H1 (cell line): ENCODE results near the gene C16orf90. TPM values are rescaled to one million over a fixed set of nuclear protein-coding genes. Genes with fewer than 3 reads are reported as not detected.
A peak's percentile ranks its signal among the peaks of the same experiment; 100 is the strongest.

Experiments
- CTCF ChIA-PET: fragments of 300-600 bp; sonication (Branson Sonifier 250); formaldehyde crosslinking; loops from one replicate; lab custom pipeline; 2021; ENCODE audit not compliant: partially characterized antibody; lab: Charles Lee
- POLR2A ChIA-PET: fragments of 300-600 bp; sonication (Branson Sonifier 250); formaldehyde crosslinking; loops from one replicate; lab custom pipeline; 2021; ENCODE audit warnings: inconsistent platforms; ENCODE audit not compliant: partially characterized antibody; lab: Charles Lee
- DNase-seq, 2 experiments: peaks; one replicate each; pipeline versions ENCODE4 v3.0.0 to v3.0.0-alpha.2; 2010 to 2022; ENCODE audit warnings: low spot score in 2 of 2, low read depth in 1 of 2, mixed read lengths in 1 of 2
- FAIRE-seq: peaks from 2 replicates; lab custom pipeline; 2011; peaks lifted over from hg19 to GRCh38; lab: Jason Lieb, UNC
- H2AFZ ChIP-seq: 2 replicates; pipeline ENCODE4 v1.8.1; 2012; ENCODE audit warnings: low read length, inconsistent platforms
- H2AK5ac ChIP-seq: 2 replicates; pipeline ENCODE4 v1.6.1; 2013; ENCODE audit warnings: low read depth, low read length
- H2BK120ac ChIP-seq: replicated peaks from 2 replicates; pipeline ENCODE3; 2013; ENCODE audit warnings: low read depth, low read length, inconsistent platforms
- H2BK12ac ChIP-seq: 2 replicates; pipeline ENCODE4 v1.6.1; 2013; ENCODE audit warnings: low read depth, low read length
- H2BK15ac ChIP-seq: 2 replicates; pipeline ENCODE4 v1.6.1; 2013; ENCODE audit warnings: low read length
- H2BK20ac ChIP-seq: 2 replicates; pipeline ENCODE4 v1.6.1; 2013; ENCODE audit warnings: low read length
- H2BK5ac ChIP-seq: 2 replicates; pipeline ENCODE4 v1.6.1; 2013; ENCODE audit warnings: low read depth, low read length
- H3K14ac ChIP-seq: 2 replicates; pipeline ENCODE4 v1.6.1; 2013; ENCODE audit warnings: inconsistent platforms; ENCODE audit not compliant: insufficient read length
- H3K18ac ChIP-seq: 2 replicates; pipeline ENCODE4 v1.6.1; 2013; ENCODE audit warnings: low read length; ENCODE audit errors: extremely low read depth
- H3K23ac ChIP-seq: 2 replicates; pipeline ENCODE4 v1.6.1; 2013; ENCODE audit warnings: inconsistent platforms; ENCODE audit not compliant: insufficient read length
- H3K23me2 ChIP-seq: 2 replicates; pipeline ENCODE4 v1.6.1; 2013; ENCODE audit warnings: low read depth, low read length
- H3K27ac ChIP-seq: 2 replicates; pipeline ENCODE4 v1.6.1; 2011; ENCODE audit warnings: low read depth, low read length, inconsistent platforms
- H3K27me3 ChIP-seq, 4 experiments: replicated peaks in 1 of 4; 1 replicate in 1 of 4; 2 replicates in 3 of 4; pipeline versions ENCODE4 v1.6.1 to v1.8.1; 2011 to 2013; ENCODE audit warnings: low read length in 3 of 4, mild to moderate bottlenecking in 3 of 4, inconsistent platforms in 2 of 4, mixed read lengths in 2 of 4, moderate library complexity in 1 of 4; ENCODE audit not compliant: control insufficient read depth in 3 of 4, insufficient read depth in 3 of 4; ENCODE audit errors: extremely low read depth in 1 of 4
- H3K36me3 ChIP-seq, 4 experiments: 2 replicates each; pipeline versions ENCODE4 v1.6.1 to v1.8.1; 2011 to 2013; ENCODE audit warnings: mild to moderate bottlenecking in 4 of 4, low read length in 3 of 4, moderate library complexity in 2 of 4, control low read depth in 1 of 4, inconsistent platforms in 1 of 4; ENCODE audit not compliant: insufficient read depth in 4 of 4, control insufficient read depth in 2 of 4
- H3K4ac ChIP-seq: replicated peaks from 2 replicates; pipeline ENCODE3; 2013; ENCODE audit warnings: low read length, low read depth, mixed read lengths, inconsistent platforms; ENCODE audit not compliant: insufficient read length
- H3K4me1 ChIP-seq, 4 experiments: replicated peaks in 1 of 4; 1 replicate in 1 of 4; 2 replicates in 3 of 4; pipeline versions ENCODE4 v1.6.1 to v1.8.1; 2011 to 2013; ENCODE audit warnings: low read length in 3 of 4, inconsistent platforms in 2 of 4, mixed read lengths in 1 of 4; ENCODE audit not compliant: insufficient read depth in 4 of 4, control insufficient read depth in 3 of 4
- H3K4me2 ChIP-seq, 2 experiments: 2 replicates each; pipeline versions ENCODE4 v1.6.1 to v1.8.1; 2011 to 2013; ENCODE audit warnings: low read depth in 2 of 2, low read length in 2 of 2, control low read depth in 1 of 2, inconsistent platforms in 1 of 2, mild to moderate bottlenecking in 1 of 2; ENCODE audit not compliant: insufficient read depth in 1 of 2
- H3K4me3 ChIP-seq, 4 experiments: fragments of 200-600, 300-600 bp in 1 of 4; sonication (generic), shearing (Covaris generic), sonication (Bioruptor Twin) in 1 of 4; 2 replicates each; pipeline versions ENCODE4 v1.5.1 to v1.8.1; 2011 to 2016; ENCODE audit warnings: low read length in 4 of 4, low read depth in 3 of 4, control low read depth in 2 of 4, inconsistent platforms in 2 of 4, mild to moderate bottlenecking in 2 of 4, mixed read lengths in 1 of 4, moderate library complexity in 1 of 4; ENCODE audit not compliant: insufficient read depth in 2 of 4; ENCODE audit errors: extremely low read depth in 1 of 4
- H3K56ac ChIP-seq: replicated peaks from 2 replicates; pipeline ENCODE3; 2013; ENCODE audit warnings: low read depth, mild to moderate bottlenecking, mixed read lengths, low read length, inconsistent platforms; ENCODE audit not compliant: insufficient read length
- H3K79me1 ChIP-seq: 2 replicates; pipeline ENCODE4 v1.6.1; 2013; ENCODE audit warnings: low read depth, low read length, control low read depth
- H3K79me2 ChIP-seq, 2 experiments: 2 replicates each; pipeline versions ENCODE4 v1.6.1 to v1.8.1; 2012 to 2013; ENCODE audit warnings: low read length in 2 of 2, mild to moderate bottlenecking in 2 of 2, inconsistent platforms in 1 of 2; ENCODE audit not compliant: insufficient read depth in 2 of 2, control insufficient read depth in 1 of 2
- H3K9ac ChIP-seq, 4 experiments: replicated peaks in 1 of 4; 1 replicate in 1 of 4; 2 replicates in 3 of 4; pipeline versions ENCODE4 v1.6.1 to v1.8.1; 2011 to 2013; ENCODE audit warnings: low read depth in 3 of 4, low read length in 3 of 4, control low read depth in 2 of 4, mild to moderate bottlenecking in 2 of 4, moderate library complexity in 2 of 4, inconsistent platforms in 1 of 4; ENCODE audit errors: extremely low read depth in 1 of 4
- H3K9me3 ChIP-seq, 2 experiments: 2 replicates each; pipeline versions ENCODE4 v1.6.1 to v1.8.1; 2012 to 2013; ENCODE audit warnings: mild to moderate bottlenecking in 2 of 2, moderate library complexity in 2 of 2, control low read depth in 1 of 2, inconsistent platforms in 1 of 2, low read depth in 1 of 2, low read length in 1 of 2, mixed read lengths in 1 of 2; ENCODE audit not compliant: insufficient read depth in 2 of 2
- H4K20me1 ChIP-seq, 2 experiments: replicated peaks in 1 of 2; 2 replicates each; pipeline versions ENCODE3 to v1.8.1; 2011 to 2013; ENCODE audit warnings: inconsistent platforms in 2 of 2, low read length in 2 of 2, mild to moderate bottlenecking in 1 of 2; ENCODE audit not compliant: insufficient read depth in 2 of 2, control insufficient read depth in 1 of 2
- H4K5ac ChIP-seq: 2 replicates; pipeline ENCODE4 v1.6.1; 2013; ENCODE audit warnings: low read length, low read depth, mixed read lengths, inconsistent platforms; ENCODE audit not compliant: insufficient read length
- H4K8ac ChIP-seq: 2 replicates; pipeline ENCODE4 v1.8.0; 2013; ENCODE audit warnings: mild to moderate bottlenecking, moderate library complexity, low read length, inconsistent platforms; ENCODE audit not compliant: insufficient read depth; ENCODE audit errors: extremely low read depth
- H4K91ac ChIP-seq: replicated peaks from 2 replicates; pipeline ENCODE3; 2013; ENCODE audit warnings: low read length, mixed read lengths, inconsistent platforms; ENCODE audit not compliant: insufficient read length
- CBX5 ChIP-seq: fragments of 300-800, 300-1000 bp; sonication (generic); IDR thresholded peaks from 2 replicates; pipeline ENCODE4 v1.7.1; 2016; ENCODE audit warnings: antibody characterized with exemption, low read length, low read depth
- POLR2AphosphoS5 ChIP-seq: IDR thresholded peaks from 2 replicates; pipeline ENCODE4 v1.6.1; 2011; ENCODE audit warnings: low read depth, low read length
- WGBS, 2 experiments: shearing (Covaris generic) in 1 of 2; methylation state at CpG; one replicate each; pipeline versions ENCODE4 v1.1.6 to v1.1.7; 2013 to 2015; ENCODE audit warnings: low lambda C conversion rate in 2 of 2, mixed read lengths in 2 of 2, inconsistent platforms in 1 of 2, low coverage in 1 of 2, missing lambda C conversion rate in 1 of 2; ENCODE audit not compliant: insufficient replicate concordance in 2 of 2, insufficient coverage in 1 of 2, insufficient read length in 1 of 2; ENCODE audit errors: extremely low coverage in 1 of 2, missing lambda C conversion rate in 1 of 2; 5-methylcytosine and 5-hydroxymethylcytosine counted together
- polyA plus RNA-seq, 7 experiments: library from polyadenylated mRNA; depleted of rRNA in 3 of 7; stranded (reverse) in 5 of 7; unstranded in 2 of 7; fragments of >200 nt in 5 of 7; fragments of 200-250 nt in 2 of 7; gene quantifications; 1 replicate in 5 of 7; 2 replicates in 1 of 7; 4 replicates in 1 of 7; pipeline versions ENCODE4 v1.2.1 to v1.2.3, GENCODE V29; 2011 to 2013; ENCODE audit warnings: missing spikeins in 2 of 7, mixed read lengths in 2 of 7
- total RNA-seq: library from RNA; stranded (reverse); fragmentation: NEBNext Ultra II Directional; extraction: Animal tissue kit (Norgen Biotek cat#: 25700); gene quantifications from 2 replicates; pipeline ENCODE4 v1.2.1, GENCODE V29; 2021
- TF ChIP-seq, protein P1 (sequence below), 3 experiments: IDR thresholded peaks; 1 replicate in 2 of 3; 2 replicates in 1 of 3; pipeline versions ENCODE4 v1.5.1 to v1.6.1; 2011; ENCODE audit warnings: low read length in 3 of 3, mild to moderate bottlenecking in 3 of 3, inconsistent platforms in 2 of 3, low read depth in 1 of 3, moderate library complexity in 1 of 3; ENCODE audit not compliant: insufficient read depth in 1 of 3; ENCODE audit errors: control extremely low read depth in 1 of 3

Gene C16orf90
- total and polyA plus RNA-seq, 2 of the 8 experiments (the other 6 are each of a cell fraction or from before 2014, with no cell fraction given) = not detected

DNA sequence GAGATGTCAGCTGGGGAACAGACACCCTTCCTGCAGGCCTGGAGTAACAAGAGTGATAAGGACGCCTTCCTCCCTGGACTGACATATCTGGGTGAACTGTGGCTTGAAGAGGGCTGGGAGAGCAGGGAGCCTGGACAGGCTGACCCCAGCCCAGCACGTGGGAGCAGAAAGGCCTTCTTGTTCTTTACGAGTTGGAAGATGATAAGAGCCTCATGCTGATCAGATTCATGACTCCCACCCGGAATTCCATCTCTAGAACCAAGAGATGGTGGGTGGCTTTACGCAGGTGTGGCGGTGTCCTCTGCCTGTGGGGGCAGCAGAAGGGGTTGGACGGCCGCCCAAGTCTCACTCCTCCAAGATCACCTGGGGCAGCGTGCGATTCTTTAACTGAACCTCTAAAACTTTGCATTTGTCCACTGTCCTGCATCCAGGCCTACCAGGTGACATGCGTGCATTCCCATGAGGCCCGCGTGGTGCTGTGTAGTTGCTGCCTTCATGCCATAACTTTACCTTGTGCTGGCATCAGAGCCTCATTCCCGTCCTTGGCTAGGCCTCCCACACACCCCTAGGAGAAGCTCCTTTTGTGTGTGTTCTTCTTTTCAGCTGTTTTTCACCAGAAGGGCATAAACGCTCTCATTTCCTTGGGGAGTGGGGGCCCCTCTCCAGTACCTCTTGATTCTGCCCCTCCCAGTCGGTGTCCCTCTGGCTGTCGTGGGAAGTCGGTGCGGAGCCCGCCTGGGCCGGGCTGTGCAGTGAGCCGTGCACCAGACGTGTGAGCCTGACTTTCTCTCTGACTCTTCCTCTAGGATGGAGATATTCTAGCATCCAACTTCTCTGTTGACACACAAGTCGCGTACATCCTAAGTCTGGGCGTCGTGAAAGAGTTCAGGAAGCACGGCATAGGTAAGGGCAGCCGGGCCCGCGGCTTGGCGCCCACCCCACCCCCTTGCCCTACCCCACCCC lies 13.3 kb downstream of the C16orf90 start:
- no peaks in the 10 kb centered on the region for H3K9me3 ChIP-seq
- H3K4me1 ChIP-seq = peaks cover 0 to 9% (median 2%) of the 10 kb centered on the region in 4 experiments; a peak in 3 of 7 replicates
- no peak overlapping the region for H3K4me2 ChIP-seq
- no peak overlapping the region for H4K91ac ChIP-seq
- ChIA-PET CTCF (interaction anchor here (6.7 kb wide), 1 partner anchor 15 kb away, joined by 27 read pairs; the partner anchor contains the start of gene C16orf90), POLR2A (no interaction called here)
- 90% methylated on average over 23 of the region's 32 CpGs; no CpG with 5 or more reads in 1 of the 2 experiments for WGBS, 2 experiments
- no peak for DNase-seq
- no peak overlapping the region for H3K4ac ChIP-seq
- no peak for TF ChIP-seq POLR2AphosphoS5
- TF ChIP-seq, protein P1, sequence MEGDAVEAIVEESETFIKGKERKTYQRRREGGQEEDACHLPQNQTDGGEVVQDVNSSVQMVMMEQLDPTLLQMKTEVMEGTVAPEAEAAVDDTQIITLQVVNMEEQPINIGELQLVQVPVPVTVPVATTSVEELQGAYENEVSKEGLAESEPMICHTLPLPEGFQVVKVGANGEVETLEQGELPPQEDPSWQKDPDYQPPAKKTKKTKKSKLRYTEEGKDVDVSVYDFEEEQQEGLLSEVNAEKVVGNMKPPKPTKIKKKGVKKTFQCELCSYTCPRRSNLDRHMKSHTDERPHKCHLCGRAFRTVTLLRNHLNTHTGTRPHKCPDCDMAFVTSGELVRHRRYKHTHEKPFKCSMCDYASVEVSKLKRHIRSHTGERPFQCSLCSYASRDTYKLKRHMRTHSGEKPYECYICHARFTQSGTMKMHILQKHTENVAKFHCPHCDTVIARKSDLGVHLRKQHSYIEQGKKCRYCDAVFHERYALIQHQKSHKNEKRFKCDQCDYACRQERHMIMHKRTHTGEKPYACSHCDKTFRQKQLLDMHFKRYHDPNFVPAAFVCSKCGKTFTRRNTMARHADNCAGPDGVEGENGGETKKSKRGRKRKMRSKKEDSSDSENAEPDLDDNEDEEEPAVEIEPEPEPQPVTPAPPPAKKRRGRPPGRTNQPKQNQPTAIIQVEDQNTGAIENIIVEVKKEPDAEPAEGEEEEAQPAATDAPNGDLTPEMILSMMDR (IDR thresholded peaks at IDR 0.05; ENCODE audit: control extremely low read depth in 1 of 3, insufficient read depth in 1 of 3, low read depth in 1 of 3, low read length in 3 of 3) = peak in 1 of 3 experiments; percentile 2; a peak in 1 of 4 replicates
- no peak for TF ChIP-seq CBX5
- H3K27ac ChIP-seq = 0 out of 2 replicates have a peak overlapping the region, but pooled peaks have one; percentile 12
- H4K8ac ChIP-seq = no peak overlapping the region; the same call in 1 of the 2 replicates
- peaks cover 3 to 19% of the 10 kb centered on the region in 2 experiments for H4K20me1 ChIP-seq
- no peaks in the 10 kb centered on the region for H3K23me2 ChIP-seq
- no peak overlapping the region for H3K9ac ChIP-seq
- H2BK12ac ChIP-seq = no peak overlapping the region
- H2BK15ac ChIP-seq = no peak overlapping the region
- no peak overlapping the region for H2AFZ ChIP-seq
- peak overlapping the region; percentile 58; the same call in 1 of the 2 replicates for H2BK5ac ChIP-seq
- no peak overlapping the region for H3K14ac ChIP-seq
- no peak overlapping the region for H2BK20ac ChIP-seq
- peaks cover 3% of the 10 kb centered on the region; the same call in 1 of the 2 replicates for H3K79me1 ChIP-seq
- no peak overlapping the region for H3K23ac ChIP-seq
- peaks cover 0 to 12% of the 10 kb centered on the region in 2 experiments; a peak in 2 of 4 replicates for H3K79me2 ChIP-seq
- H3K18ac ChIP-seq = no peak overlapping the region
- no peaks in the 10 kb centered on the region for H3K27me3 ChIP-seq
- FAIRE-seq = no peak
- H4K5ac ChIP-seq = no peak overlapping the region
- no peak overlapping the region for H3K56ac ChIP-seq
- no peak overlapping the region for H2BK120ac ChIP-seq
- H2AK5ac ChIP-seq = no peak overlapping the region
- H3K36me3 ChIP-seq = peaks cover 5 to 30% (median 21%) of the 10 kb centered on the region in 4 experiments; a peak in 5 of 8 replicates
- H3K4me3 ChIP-seq = no peak overlapping the region
